GM23338 (cell line): ENCODE measurements around the gene SLC16A13. TPM values are rescaled to one million over a fixed set of nuclear protein-coding genes. Genes with fewer than 3 reads are reported as not detected.
"Not testable (repeated sequence)": the region's sequence is repeated elsewhere in the genome, so short reads cannot be mapped to it uniquely, and the experiment has no call there.

ENCODE experiments used
- ATAC-seq: fragments of 200-7000 bp; cut with Tn5 transposase; 3 replicates; pipeline ENCODE4 v1.9.1; 2020
- DNase-seq: peaks from one replicate; pipeline ENCODE4 v3.0.0-alpha.2; 2015; ENCODE audit warnings: low spot score
- H2AFZ ChIP-seq: fragments of 200-600 bp; sonication (generic); 2 replicates; pipeline ENCODE4 v1.8.0; 2016; ENCODE audit warnings: antibody characterized with exemption, mild to moderate bottlenecking, moderate library complexity
- H3F3A ChIP-seq: fragments of 200-600 bp; sonication (generic); replicated peaks from 2 replicates; pipeline ENCODE4 v1.8.0; 2017; ENCODE audit warnings: antibody characterized with exemption, mixed run types, low read depth
- H3K27ac ChIP-seq: fragments of 200-600 bp; sonication (generic); 2 replicates; pipeline ENCODE4 v1.6.1; 2016; ENCODE audit warnings: low read depth
- H3K27me3 ChIP-seq: fragments of 200-600 bp; sonication (generic); 2 replicates; pipeline ENCODE4 v1.8.0; 2016; ENCODE audit warnings: mild to moderate bottlenecking, mixed run types, moderate library complexity; ENCODE audit not compliant: insufficient read depth
- H3K36me3 ChIP-seq: fragments of 200-600 bp; sonication (generic); 2 replicates; pipeline ENCODE4 v1.8.0; 2016; ENCODE audit warnings: mild to moderate bottlenecking; ENCODE audit not compliant: insufficient read depth
- H3K4me1 ChIP-seq: fragments of 200-600 bp; sonication (generic); 2 replicates; pipeline ENCODE4 v1.8.0; 2016; ENCODE audit warnings: mild to moderate bottlenecking, moderate library complexity; ENCODE audit not compliant: insufficient read depth
- H3K4me2 ChIP-seq: fragments of 200-600 bp; sonication (generic); 2 replicates; pipeline ENCODE4 v1.7.1; 2017; ENCODE audit warnings: mixed run types
- H3K4me3 ChIP-seq: fragments of 200-600 bp; sonication (generic); 2 replicates; pipeline ENCODE4 v1.6.1; 2016; ENCODE audit warnings: mixed run types
- H3K79me2 ChIP-seq: fragments of 200-600 bp; sonication (generic); replicated peaks from 2 replicates; pipeline ENCODE4 v1.8.0; 2017; ENCODE audit warnings: mild to moderate bottlenecking; ENCODE audit not compliant: insufficient read depth
- H3K9me2 ChIP-seq: fragments of 200-600 bp; sonication (generic); 2 replicates; pipeline ENCODE4 v1.8.0; 2017; ENCODE audit not compliant: insufficient read depth
- H4K20me1 ChIP-seq: fragments of 200-600 bp; sonication (generic); replicated peaks from 2 replicates; pipeline ENCODE4 v1.8.0; 2017; ENCODE audit warnings: mild to moderate bottlenecking; ENCODE audit not compliant: insufficient read depth
- H3K27ac Mint-ChIP-seq: 2 replicates; pipeline ENCODE4 v1.8.0; 2020; ENCODE audit warnings: inconsistent platforms, mild to moderate bottlenecking, moderate library complexity, mixed read lengths
- H3K27me3 Mint-ChIP-seq: 3 replicates; pipeline ENCODE4 v1.8.0; 2022; ENCODE audit warnings: low read depth, mild to moderate bottlenecking, moderate library complexity, mixed read lengths, inconsistent platforms; ENCODE audit not compliant: insufficient read depth, poor library complexity
- H3K36me3 Mint-ChIP-seq: 3 replicates; pipeline ENCODE4 v1.8.0; 2021; ENCODE audit warnings: low read depth, mild to moderate bottlenecking, inconsistent platforms, moderate library complexity, mixed read lengths
- H3K4me1 Mint-ChIP-seq: 3 replicates; pipeline ENCODE4 v1.8.0; 2020; ENCODE audit warnings: mild to moderate bottlenecking, inconsistent platforms, mixed read lengths
- H3K4me3 Mint-ChIP-seq: 3 replicates; pipeline ENCODE4 v1.8.0; 2021; ENCODE audit warnings: moderate library complexity, mild to moderate bottlenecking, inconsistent platforms, mixed read lengths
- H3K9me3 Mint-ChIP-seq: 3 replicates; pipeline ENCODE4 v1.8.0; 2020; ENCODE audit warnings: moderate library complexity, mild to moderate bottlenecking, inconsistent platforms, mixed read lengths
- EZH2phosphoT487 ChIP-seq: fragments of 200-600 bp; sonication (generic); IDR thresholded peaks from one replicate; pipeline ENCODE4 v1.8.1; 2018; ENCODE audit warnings: antibody characterized with exemption; ENCODE audit not compliant: unreplicated experiment
- ZNF331 ChIP-seq: fragments of 250-450 bp; sonication (Bioruptor Pico); IDR thresholded peaks from 2 replicates; pipeline ENCODE4 v1.5.0; 2020; ENCODE audit warnings: low read depth, mild to moderate bottlenecking, moderate library complexity
- polyA plus RNA-seq: library from polyadenylated mRNA; unstranded; fragments of >200 nt; fragmentation: Nextera tagmentation; extraction: Ambion mirVana; gene quantifications from 2 replicates; pipeline ENCODE4 v1.2.1, GENCODE V29; 2016
- total RNA-seq: library from RNA; depleted of rRNA; stranded (reverse); fragments of >200 nt; shearing (Covaris generic); gene quantifications from 2 replicates; pipeline ENCODE4 v1.2.3, GENCODE V29; 2014
- TF ChIP-seq, protein P1 (sequence below), 2 experiments: fragments of 200-600 bp in 1 of 2; sonication (generic) in 1 of 2; conservative IDR thresholded peaks; 2 replicates each; pipeline versions ENCODE4 v1.5.1 to v1.6.1; 2016 to 2017; ENCODE audit warnings: antibody characterized with exemption in 2 of 2, low read depth in 2 of 2, mild to moderate bottlenecking in 2 of 2, moderate library complexity in 1 of 2
- TF ChIP-seq, protein P2 (sequence below): IDR thresholded peaks from one replicate; pipeline ENCODE4 v1.6.1; 2018; ENCODE audit warnings: antibody characterized with exemption; ENCODE audit not compliant: unreplicated experiment

SLC16A13 gene
- total and polyA plus RNA-seq, 2 experiments from 2014 or later: 2.2 to 4.7 TPM

DNA sequence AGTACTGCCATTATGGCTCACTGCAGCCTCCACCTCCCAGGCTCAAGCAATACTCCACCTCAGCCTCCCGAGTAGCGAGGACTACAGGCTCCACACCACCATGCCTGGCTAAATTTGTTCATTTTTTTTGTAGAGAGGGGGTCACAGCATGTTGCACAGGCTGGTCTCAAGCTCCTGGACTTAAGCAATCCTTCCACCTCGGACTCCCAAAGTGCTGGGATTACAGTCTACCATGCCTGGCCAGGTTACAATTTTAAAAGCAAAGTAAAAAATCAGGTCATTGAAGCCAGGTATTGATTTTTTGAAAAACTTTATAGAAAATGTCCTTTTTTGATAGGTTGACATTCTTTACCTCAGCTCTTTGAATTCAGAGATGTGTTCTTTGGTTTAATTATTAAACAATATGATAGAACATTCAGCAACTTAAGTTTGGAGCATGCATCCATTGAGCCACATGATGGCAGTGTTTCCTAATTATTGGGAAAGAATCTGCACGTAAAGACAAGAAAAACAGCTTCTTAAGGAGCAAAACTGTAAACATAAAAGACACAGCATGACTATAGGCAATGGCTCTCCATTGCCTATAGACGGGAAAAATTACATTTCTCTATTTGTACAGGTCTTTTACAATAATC is 9.8 kb downstream of the SLC16A13 start:
- H3K79me2 ChIP-seq: no peaks in the 10 kb centered on the region
- peaks cover 29% of the 10 kb centered on the region for H3K4me1 Mint-ChIP-seq
- H3K4me2 ChIP-seq: peak overlapping the region; percentile 96
- H3K27ac ChIP-seq: no peak overlapping the region
- H3K36me3 ChIP-seq: no peaks in the 10 kb centered on the region
- H3K36me3 Mint-ChIP-seq: no peaks in the 10 kb centered on the region
- DNase-seq (peak; percentile 76), ATAC-seq (no peak)
- H3K4me3 ChIP-seq: peak overlapping the region; percentile 65
- H3K9me2 ChIP-seq: no peaks in the 10 kb centered on the region
- peaks cover 18% of the 10 kb centered on the region; the same call in 1 of the 2 replicates for H3K4me1 ChIP-seq
- peaks cover 51% of the 10 kb centered on the region for H3K27me3 Mint-ChIP-seq
- H3F3A ChIP-seq: peaks cover 14% of the 10 kb centered on the region; the same call in 1 of the 2 replicates
- peak overlapping the region; percentile 72 for H3K4me3 Mint-ChIP-seq
- H3K27ac Mint-ChIP-seq: no peak overlapping the region
- TF ChIP-seq, protein P1, sequence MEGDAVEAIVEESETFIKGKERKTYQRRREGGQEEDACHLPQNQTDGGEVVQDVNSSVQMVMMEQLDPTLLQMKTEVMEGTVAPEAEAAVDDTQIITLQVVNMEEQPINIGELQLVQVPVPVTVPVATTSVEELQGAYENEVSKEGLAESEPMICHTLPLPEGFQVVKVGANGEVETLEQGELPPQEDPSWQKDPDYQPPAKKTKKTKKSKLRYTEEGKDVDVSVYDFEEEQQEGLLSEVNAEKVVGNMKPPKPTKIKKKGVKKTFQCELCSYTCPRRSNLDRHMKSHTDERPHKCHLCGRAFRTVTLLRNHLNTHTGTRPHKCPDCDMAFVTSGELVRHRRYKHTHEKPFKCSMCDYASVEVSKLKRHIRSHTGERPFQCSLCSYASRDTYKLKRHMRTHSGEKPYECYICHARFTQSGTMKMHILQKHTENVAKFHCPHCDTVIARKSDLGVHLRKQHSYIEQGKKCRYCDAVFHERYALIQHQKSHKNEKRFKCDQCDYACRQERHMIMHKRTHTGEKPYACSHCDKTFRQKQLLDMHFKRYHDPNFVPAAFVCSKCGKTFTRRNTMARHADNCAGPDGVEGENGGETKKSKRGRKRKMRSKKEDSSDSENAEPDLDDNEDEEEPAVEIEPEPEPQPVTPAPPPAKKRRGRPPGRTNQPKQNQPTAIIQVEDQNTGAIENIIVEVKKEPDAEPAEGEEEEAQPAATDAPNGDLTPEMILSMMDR (conservative IDR thresholded peaks at IDR 0.05; ENCODE audit: low read depth in 2 of 2): peak; percentile 83 to 100
- TF ChIP-seq, protein P2, sequence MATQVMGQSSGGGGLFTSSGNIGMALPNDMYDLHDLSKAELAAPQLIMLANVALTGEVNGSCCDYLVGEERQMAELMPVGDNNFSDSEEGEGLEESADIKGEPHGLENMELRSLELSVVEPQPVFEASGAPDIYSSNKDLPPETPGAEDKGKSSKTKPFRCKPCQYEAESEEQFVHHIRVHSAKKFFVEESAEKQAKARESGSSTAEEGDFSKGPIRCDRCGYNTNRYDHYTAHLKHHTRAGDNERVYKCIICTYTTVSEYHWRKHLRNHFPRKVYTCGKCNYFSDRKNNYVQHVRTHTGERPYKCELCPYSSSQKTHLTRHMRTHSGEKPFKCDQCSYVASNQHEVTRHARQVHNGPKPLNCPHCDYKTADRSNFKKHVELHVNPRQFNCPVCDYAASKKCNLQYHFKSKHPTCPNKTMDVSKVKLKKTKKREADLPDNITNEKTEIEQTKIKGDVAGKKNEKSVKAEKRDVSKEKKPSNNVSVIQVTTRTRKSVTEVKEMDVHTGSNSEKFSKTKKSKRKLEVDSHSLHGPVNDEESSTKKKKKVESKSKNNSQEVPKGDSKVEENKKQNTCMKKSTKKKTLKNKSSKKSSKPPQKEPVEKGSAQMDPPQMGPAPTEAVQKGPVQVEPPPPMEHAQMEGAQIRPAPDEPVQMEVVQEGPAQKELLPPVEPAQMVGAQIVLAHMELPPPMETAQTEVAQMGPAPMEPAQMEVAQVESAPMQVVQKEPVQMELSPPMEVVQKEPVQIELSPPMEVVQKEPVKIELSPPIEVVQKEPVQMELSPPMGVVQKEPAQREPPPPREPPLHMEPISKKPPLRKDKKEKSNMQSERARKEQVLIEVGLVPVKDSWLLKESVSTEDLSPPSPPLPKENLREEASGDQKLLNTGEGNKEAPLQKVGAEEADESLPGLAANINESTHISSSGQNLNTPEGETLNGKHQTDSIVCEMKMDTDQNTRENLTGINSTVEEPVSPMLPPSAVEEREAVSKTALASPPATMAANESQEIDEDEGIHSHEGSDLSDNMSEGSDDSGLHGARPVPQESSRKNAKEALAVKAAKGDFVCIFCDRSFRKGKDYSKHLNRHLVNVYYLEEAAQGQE: no peak
- H2AFZ ChIP-seq: no peak overlapping the region
- peaks cover 6% of the 10 kb centered on the region; the same call in 1 of the 2 replicates for H4K20me1 ChIP-seq
- no peaks in the 10 kb centered on the region for H3K9me3 Mint-ChIP-seq
- H3K27me3 ChIP-seq: peaks cover 68% of the 10 kb centered on the region

DNA sequence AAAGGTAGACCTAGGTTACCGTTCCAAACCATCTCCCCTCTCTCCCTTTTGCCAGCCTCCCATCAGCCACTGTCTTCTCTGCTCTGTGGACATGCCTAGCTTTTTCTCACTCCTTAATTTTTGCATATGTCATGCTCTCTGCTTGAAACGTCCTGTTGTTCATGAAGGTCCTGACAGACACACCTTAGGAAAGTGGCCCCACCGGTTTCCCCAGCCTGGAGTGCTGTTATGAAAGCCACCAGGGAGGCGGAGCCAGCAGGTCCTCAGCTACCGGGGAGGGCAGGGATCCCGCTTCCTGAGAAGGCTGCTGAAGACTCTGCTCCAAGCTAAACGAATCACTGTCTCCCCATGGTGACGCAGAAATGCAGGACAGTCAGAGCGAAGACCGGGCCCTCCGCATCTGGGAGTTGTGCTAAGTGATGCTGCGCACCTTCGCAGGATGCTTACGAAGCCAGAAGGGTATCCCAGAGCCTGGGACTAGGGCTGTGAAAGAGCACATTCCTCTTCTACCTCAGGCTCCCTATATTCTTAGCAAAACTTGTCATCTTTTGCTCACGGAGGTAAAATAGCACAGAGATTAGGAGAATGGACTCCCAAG is 10.4 kb downstream of the SLC16A13 start:
- Histone ChIP-seq H2AFZ (peak overlapping the region; percentile 89), H3K27ac (no peak overlapping the region)

DNA sequence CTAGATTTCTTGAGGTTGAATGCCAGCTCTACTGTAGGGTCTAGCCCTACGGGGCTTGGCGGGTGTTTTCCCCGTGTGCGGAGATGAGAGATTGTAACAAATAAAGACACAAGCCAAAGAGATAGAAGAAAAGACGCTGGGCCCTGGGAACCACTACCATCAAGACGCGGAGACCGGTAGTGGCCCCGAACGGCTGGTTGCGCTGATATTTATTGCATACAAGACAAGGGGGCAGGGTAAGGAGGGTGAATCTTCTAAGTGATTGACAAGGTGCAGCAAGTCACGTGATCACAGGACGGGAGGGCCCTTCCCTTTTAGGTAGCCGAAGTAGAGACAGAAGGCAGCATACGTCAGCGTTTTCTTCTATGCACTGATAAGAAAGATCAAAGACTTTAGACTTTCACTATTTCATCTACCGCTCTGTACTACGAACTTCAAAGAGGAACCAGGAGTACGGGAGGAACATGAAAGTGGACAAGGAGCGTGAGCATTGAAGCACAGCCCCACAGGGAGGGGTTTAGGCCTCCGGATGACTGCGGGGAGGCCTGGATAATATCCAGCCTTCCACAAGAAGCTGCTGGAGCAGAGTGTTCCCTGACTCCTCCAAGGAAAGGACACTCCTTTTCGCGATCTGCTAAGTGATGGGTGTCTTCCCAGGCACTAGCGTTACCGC is 11.0 kb downstream of the SLC16A13 start:
- not testable (repeated sequence) for H3K9me2 ChIP-seq, H3K79me2 ChIP-seq, H3K36me3 ChIP-seq, H3K27ac ChIP-seq, ATAC-seq, H3K36me3 Mint-ChIP-seq, H3K9me3 Mint-ChIP-seq, H3K4me1 ChIP-seq, H4K20me1 ChIP-seq, H3F3A ChIP-seq, H3K27ac Mint-ChIP-seq
- Mint-ChIP-seq H3K4me3 (peak overlapping the region; percentile 72), H3K27me3 (peaks cover 43% of the 10 kb centered on the region), H3K4me1 (peaks cover 20% of the 10 kb centered on the region)
- Histone ChIP-seq H3K4me3 (peak overlapping the region; percentile 65), H3K27me3 (peaks cover 58% of the 10 kb centered on the region), H2AFZ (peak overlapping the region; percentile 89), H3K4me2 (peak overlapping the region; percentile 96)
- DNase-seq: peak; percentile 71

More for the DNA sequence above, 10.4 kb downstream of the SLC16A13 start:
- no peaks in the 10 kb centered on the region for H3K79me2 ChIP-seq
- peaks cover 11% of the 10 kb centered on the region; the same call in 1 of the 2 replicates for H3F3A ChIP-seq
- H3K36me3 ChIP-seq: no peaks in the 10 kb centered on the region
- peak overlapping the region; percentile 72 for H3K4me3 Mint-ChIP-seq
- no peaks in the 10 kb centered on the region for H3K9me3 Mint-ChIP-seq
- H3K27me3 ChIP-seq: peaks cover 64% of the 10 kb centered on the region
- peak overlapping the region; percentile 96 for H3K4me2 ChIP-seq
- TF ChIP-seq, protein P2: no peak
- no peak for TF ChIP-seq EZH2phosphoT487
- no peak for TF ChIP-seq ZNF331 (CRISPR knock-in tag)
- no peak overlapping the region for H3K27ac Mint-ChIP-seq
- DNase-seq: peak; percentile 72
- no peaks in the 10 kb centered on the region for H3K36me3 Mint-ChIP-seq
- peaks cover 3% of the 10 kb centered on the region; the same call in 1 of the 2 replicates for H4K20me1 ChIP-seq
- ATAC-seq: peak; percentile 8
- H3K4me3 ChIP-seq: peak overlapping the region; percentile 65
- peaks cover 26% of the 10 kb centered on the region for H3K4me1 Mint-ChIP-seq
- peaks cover 49% of the 10 kb centered on the region for H3K27me3 Mint-ChIP-seq
- no peaks in the 10 kb centered on the region for H3K9me2 ChIP-seq
- H3K4me1 ChIP-seq: peaks cover 15% of the 10 kb centered on the region; the same call in 1 of the 2 replicates
